ENCODE results near the gene GSDME. TPM values are rescaled to one million over a fixed set of nuclear protein-coding genes. Genes with fewer than 3 reads are reported as not detected.

The GSDME gene
- total RNA-seq, 1 experiment from 2014 or later, result 7.6 TPM

DNA sequence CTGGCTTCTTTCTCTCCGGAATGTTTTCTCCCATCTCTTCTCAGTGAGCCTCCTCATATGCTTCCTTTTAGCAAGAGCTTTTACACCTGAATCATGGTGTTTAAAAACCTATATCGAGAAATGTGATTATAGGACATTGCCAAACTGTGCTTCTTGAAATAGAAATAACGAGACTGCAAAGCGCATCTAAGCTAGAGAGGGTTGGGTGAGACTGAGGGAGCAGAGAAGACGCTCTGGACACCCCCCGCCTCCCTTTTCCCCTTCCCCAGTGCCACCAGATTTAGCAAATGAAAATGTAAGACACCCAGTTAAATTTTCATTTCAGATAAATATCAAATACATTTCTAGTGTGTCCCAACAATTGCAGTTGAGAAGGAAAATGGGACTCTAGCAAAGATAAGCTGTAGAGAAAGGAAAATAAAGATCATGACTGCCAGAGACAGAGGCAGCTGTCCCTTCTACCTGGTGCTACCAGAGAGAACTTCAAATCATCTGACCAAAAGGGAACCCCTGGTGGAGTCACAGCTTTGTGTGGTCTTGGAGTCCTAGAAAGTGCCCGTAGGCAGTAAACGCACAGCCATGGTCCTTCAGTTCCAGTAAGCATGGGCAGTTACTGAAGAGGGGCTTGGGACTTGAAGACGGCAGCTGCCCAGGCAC lies 14.6 kb downstream of the GSDME start:
- Histone ChIP-seq H3K27me3 (ENCODE audit: insufficient read depth, low read length) (no peaks in the 10 kb centered on the region), H3K4me2 (ENCODE audit: low read length) (no peak overlapping the region), H3K9me2 (ENCODE audit: insufficient read depth) (no peaks in the 10 kb centered on the region), H4K20me1 (ENCODE audit: insufficient read depth) (no peaks in the 10 kb centered on the region), H3K9ac (ENCODE audit: low read length) (no peak overlapping the region), H3K9me3 (ENCODE audit: control insufficient read depth in 1 of 2, insufficient read depth in 1 of 2, low read depth in 1 of 2, low read length in 2 of 2) (peaks cover 0 to 7% of the 10 kb centered on the region in 2 experiments; a peak in 1 of 4 replicates), H3K4me3 (replicated peaks in 1 of 2; ENCODE audit: low read depth in 1 of 2, low read length in 2 of 2) (no peak overlapping the region), H3K27ac (ENCODE audit: low read depth, low read length) (no peak overlapping the region), H3K36me3 (ENCODE audit: control insufficient read depth in 1 of 2, insufficient read depth in 2 of 2, low read length in 2 of 2) (no peaks in the 10 kb centered on the region), H2AFZ (ENCODE audit: low read depth, low read length, poor library complexity, severe bottlenecking) (no peak overlapping the region), H3K4me1 (ENCODE audit: control insufficient read depth in 1 of 2, insufficient read depth in 2 of 2, low read length in 2 of 2) (peaks cover 0 to 6% of the 10 kb centered on the region in 2 experiments; a peak in 1 of 4 replicates), H3K79me2 (ENCODE audit: insufficient read depth, low read length) (no peaks in the 10 kb centered on the region)
- RAD21 ChIA-PET (ENCODE audit: low non-redundant PET in 1 of 2, low total read pairs in 2 of 2, uncharacterized antibody in 2 of 2, unreplicated experiment in 2 of 2), result no interaction called here
- no peak for DNase-seq (ENCODE audit: low read depth, low spot score)
- TF ChIP-seq RAD21 (IDR thresholded peaks at IDR 0.05; ENCODE audit: low read depth), result no peak
- TF ChIP-seq, protein P1, sequence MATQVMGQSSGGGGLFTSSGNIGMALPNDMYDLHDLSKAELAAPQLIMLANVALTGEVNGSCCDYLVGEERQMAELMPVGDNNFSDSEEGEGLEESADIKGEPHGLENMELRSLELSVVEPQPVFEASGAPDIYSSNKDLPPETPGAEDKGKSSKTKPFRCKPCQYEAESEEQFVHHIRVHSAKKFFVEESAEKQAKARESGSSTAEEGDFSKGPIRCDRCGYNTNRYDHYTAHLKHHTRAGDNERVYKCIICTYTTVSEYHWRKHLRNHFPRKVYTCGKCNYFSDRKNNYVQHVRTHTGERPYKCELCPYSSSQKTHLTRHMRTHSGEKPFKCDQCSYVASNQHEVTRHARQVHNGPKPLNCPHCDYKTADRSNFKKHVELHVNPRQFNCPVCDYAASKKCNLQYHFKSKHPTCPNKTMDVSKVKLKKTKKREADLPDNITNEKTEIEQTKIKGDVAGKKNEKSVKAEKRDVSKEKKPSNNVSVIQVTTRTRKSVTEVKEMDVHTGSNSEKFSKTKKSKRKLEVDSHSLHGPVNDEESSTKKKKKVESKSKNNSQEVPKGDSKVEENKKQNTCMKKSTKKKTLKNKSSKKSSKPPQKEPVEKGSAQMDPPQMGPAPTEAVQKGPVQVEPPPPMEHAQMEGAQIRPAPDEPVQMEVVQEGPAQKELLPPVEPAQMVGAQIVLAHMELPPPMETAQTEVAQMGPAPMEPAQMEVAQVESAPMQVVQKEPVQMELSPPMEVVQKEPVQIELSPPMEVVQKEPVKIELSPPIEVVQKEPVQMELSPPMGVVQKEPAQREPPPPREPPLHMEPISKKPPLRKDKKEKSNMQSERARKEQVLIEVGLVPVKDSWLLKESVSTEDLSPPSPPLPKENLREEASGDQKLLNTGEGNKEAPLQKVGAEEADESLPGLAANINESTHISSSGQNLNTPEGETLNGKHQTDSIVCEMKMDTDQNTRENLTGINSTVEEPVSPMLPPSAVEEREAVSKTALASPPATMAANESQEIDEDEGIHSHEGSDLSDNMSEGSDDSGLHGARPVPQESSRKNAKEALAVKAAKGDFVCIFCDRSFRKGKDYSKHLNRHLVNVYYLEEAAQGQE (IDR thresholded peaks at IDR 0.05; ENCODE audit: low read depth), result no peak
- no peak for TF ChIP-seq EGR1 (IDR thresholded peaks at IDR 0.05; ENCODE audit: low read depth)
- TF ChIP-seq FOSL1 (IDR thresholded peaks at IDR 0.05; ENCODE audit: low read depth), result no peak
- no peak for TF ChIP-seq SP1 (IDR thresholded peaks at IDR 0.05; ENCODE audit: low read depth)
- no peak for TF ChIP-seq EZH2 (IDR thresholded peaks at IDR 0.05)
- no peak for TF ChIP-seq ZFX (IDR thresholded peaks at IDR 0.05)
- TF ChIP-seq MAX (IDR thresholded peaks at IDR 0.05), result no peak
- TF ChIP-seq EZH2phosphoT487 (IDR thresholded peaks at IDR 0.05; ENCODE audit: borderline replicate concordance), result no peak
- BruUV-seq (replicated peaks), result no TSS peak
- POLR2A ChIA-PET, result interaction anchor here (0.6 kb wide), 1 partner anchor 602 kb away, joined by 3 read pairs; no protein-coding TSS in a partner anchor
- ATAC-seq, result no peak
- intact Hi-C loops (cut with micrococcal nuclease), result no loop called here
- CTCF ChIA-PET, result no interaction called here
